ENCODE results near the gene SLC17A4.
"Not testable (repeated sequence)": the region's sequence is repeated elsewhere in the genome, so short reads cannot be mapped to it uniquely, and the experiment has no call there.

SLC17A4 gene, protein sequence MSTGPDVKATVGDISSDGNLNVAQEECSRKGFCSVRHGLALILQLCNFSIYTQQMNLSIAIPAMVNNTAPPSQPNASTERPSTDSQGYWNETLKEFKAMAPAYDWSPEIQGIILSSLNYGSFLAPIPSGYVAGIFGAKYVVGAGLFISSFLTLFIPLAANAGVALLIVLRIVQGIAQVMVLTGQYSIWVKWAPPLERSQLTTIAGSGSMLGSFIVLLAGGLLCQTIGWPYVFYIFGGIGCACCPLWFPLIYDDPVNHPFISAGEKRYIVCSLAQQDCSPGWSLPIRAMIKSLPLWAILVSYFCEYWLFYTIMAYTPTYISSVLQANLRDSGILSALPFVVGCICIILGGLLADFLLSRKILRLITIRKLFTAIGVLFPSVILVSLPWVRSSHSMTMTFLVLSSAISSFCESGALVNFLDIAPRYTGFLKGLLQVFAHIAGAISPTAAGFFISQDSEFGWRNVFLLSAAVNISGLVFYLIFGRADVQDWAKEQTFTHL

DNA sequence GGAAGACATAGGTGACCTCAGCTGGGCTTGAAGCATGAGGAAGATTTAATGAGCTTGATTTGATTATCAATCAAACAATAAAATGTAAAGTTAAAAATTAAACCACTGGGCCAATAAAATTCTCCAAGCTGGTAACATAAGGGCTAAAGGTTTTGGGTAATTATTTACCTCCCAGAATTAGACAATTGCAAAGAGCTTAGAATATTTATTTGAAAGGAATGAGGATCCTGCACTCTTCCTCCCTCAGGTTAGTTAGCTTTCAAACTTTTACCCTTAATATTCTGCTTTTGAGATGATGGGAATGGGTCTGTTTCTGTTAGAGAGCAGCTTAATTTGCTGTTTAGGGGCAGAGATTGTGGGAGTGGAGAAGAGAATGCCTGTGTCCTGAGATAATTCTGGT, at the start of gene SLC17A4:
TSS of gene SLC17A4 (plus strand) at position 208 of the 400 bp plus-strand sequence. CDS start 7,221 bp downstream, outside the sequence.
- no peak for DNase-seq

DNA sequence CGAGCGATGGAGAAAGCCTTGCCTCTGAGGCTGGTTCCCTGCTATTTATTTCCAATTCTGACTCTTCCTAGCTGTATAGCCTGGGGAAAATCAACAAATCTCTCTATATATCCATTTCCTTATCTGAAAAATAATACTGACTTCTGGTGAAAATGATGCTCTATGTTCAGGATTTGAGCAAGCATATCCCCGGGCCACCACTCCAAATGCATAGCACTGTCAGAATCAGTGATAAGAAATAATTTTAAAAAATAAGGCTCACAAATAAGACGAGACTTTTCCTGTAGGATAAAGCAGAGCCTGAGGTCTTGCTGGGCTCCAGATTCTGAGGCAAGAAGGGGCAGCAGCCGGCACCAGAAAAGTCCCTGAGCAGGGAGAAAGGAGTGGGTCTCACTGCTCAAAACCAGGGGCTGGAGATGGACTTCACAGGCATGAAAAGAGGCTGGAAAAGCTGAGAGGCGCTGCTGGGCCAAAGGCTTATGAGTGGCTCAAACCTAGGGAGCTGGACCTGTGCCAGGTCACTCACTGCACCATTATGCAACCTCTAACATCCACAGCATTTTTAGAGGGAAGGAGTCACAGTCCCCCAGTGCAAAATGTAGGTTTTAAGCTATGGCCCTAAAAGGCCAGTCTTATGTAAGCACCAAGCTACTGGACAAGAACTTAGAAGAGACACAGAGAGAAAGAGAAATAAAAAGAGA, 48.1 kb upstream of the SLC17A4 start:
- DNase-seq: peak; percentile 56

- no peak for DNase-seq
These were observed 44.8 kb upstream of the SLC17A4 start for GRCh38 chr6:25709761-25710160.

DNA sequence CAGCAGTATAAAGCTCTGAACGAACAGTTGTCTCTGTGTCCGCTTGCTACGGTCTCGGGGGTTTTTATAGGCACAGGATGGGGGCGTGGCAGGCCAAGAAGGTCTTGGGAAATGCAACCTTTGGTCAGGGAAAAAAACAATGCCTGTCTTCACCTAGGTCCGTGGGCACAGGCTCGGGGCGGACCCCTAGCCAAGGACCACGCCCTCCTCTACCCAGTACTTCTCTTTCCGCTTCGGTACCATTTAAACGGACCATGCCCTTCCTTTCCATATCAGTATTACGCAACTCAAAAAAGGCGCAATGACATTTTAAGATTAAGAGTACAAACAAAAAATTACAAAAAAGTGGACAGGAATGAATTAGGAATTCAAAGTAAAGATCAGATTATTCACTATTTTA, 44.3 kb upstream of the SLC17A4 start:
- DNase-seq: no peak

- no peak for DNase-seq
These were observed 40.7 kb upstream of the SLC17A4 start for GRCh38 chr6:25713824-25714223.

- DNase-seq: no peak
These were observed 39.8 kb upstream of the SLC17A4 start for GRCh38 chr6:25714765-25715164.

DNA sequence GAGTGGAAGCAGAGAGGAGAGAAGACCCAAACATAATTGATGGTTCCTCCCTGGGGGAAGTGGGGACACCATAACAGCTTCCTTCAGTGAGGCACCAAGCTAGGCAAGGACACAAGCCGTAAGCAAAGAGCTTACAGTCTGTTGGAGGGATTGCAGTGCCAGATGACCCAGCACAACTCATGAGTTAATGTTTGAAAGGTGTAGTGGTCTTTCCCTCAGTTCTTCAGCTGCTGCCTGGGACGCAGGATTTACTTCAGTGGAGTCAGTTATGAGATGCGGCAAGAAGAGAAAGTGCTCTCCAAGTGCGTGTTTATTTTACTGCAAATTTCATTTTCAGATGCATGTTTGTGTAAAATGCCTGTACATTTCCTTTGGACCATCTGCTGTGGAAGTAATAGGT, 38.7 kb upstream of the SLC17A4 start:
- DNase-seq: no peak

GRCh38 chr6:25717866-25718740, 36.4 kb upstream of the SLC17A4 start:
- peak; percentile 43 for DNase-seq

DNA sequence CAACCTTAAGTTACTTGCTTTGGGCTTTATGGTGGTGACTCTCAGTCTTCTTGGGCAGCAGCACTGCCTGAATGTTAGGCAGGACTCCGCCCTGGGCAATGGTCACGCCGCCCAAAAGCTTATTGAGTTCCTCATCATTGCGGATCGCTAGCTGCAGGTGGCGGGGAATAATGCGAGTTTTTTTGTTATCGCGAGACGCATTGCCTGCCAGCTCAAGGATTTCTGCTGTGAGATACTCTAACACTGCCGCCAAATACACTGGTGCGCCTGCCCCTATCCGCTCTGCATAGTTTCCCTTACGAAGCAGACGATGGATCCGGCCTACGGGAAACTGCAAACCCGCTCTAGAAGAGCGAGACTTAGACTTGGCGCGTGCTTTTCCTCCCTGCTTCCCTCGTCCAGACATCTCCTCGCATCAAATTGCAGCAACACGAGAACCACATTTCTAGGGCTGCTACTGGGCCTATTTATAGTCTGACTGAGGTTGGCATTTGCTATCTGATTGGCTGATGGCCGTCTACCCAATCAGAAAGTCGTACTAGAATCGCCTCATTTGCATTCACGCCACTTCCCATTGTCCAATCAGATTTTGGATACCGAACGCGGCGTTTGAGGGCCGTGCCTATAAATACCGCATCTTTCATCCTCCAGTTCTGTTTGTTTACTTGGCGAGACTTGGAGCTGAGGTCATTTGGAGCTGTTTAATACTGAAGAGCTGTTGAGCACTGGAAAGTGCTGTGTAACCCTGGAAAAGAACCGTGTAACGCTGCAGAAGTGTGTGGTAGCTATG, 28.2 kb upstream of the SLC17A4 start:
- no peak for DNase-seq

- no peak for DNase-seq
These were observed 27.5 kb upstream of the SLC17A4 start for GRCh38 chr6:25727028-25727427.

- DNase-seq: no peak
These were observed 23.6 kb upstream of the SLC17A4 start for GRCh38 chr6:25730907-25731306.

GRCh38 chr6:25731721-25732120, 22.8 kb upstream of the SLC17A4 start:
- DNase-seq: no peak

GRCh38 chr6:25732468-25733198, 21.9 kb upstream of the SLC17A4 start:
- DNase-seq: no peak

DNA sequence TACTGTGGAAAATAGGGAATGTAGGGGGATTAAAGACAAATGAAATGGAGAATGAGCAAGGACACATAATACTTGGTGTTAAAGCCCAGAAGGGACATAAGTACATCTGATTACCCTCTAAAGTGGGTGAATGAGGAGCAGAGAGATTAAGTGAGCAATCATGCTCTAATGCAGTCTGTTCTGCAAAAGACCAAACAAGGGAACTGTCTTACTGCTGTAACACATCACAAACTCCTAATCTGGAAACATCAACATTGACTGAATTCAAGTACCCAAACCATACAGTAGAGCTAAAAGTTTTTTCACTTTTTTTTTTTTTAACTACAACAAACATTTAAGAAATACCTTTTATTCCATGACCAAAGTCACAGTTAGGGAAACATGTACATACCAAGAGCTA, 19.3 kb upstream of the SLC17A4 start:
- no peak for DNase-seq

DNA sequence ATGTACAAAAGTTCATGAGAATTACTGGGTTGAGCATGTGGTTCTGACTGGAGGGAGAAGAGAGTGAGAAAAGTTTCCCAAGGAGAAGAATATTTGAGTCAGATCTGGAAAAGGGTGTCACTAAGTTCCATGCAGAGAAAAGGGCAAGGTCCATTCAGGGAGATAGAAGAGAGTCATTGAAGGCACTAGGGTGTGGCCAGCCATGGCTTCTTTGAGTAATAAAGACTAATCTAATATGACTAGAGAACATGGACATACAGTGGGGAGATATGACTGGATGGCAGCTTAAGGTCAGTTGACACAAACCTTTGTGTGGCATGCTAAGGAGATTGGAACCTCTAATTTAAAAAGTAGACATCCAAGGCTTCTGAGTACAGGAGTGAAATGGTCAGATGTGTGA, 10.7 kb upstream of the SLC17A4 start:
- no peak for DNase-seq

DNA sequence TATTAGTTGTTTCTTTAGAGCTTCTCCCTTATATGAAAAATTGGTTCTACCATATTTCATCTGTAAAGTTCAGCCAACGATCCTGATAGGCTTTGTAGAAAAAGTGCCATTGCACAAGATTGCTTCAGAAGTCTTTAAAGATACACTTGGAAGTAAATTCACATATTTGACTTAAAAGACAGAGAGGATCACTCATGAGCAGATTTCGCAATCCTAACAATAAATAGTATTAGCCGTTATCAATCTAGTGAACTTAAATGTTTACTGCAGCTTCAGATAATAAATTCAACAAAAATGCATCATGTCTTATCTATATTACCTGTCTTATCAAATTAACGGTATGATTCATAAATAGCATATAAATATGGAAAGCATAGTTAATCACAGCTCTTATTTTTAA, 8.7 kb upstream of the SLC17A4 start:
- no peak for DNase-seq

GRCh38 chr6:25746968-25747367, 7.6 kb upstream of the SLC17A4 start:
- DNase-seq: no peak

GRCh38 chr6:25747477-25747876, 7.1 kb upstream of the SLC17A4 start:
- peak; percentile 50 for DNase-seq

DNA sequence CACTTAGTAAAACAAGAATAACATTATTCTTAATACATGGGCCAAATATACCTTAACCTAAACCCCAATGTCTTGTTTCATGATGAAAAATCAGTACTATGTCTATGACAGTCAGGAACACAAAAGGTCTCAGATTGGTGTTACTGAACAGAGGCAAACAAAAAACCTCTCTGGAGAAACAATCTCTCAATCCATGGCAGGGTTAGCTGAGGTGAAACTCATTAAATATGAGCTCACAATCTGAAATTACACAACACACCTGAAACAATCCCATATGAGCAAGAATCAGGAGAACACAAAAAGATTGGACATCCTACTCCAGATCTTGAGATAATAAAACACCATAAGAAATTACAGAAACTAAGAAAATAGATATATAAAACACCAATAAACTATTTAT, 6.5 kb upstream of the SLC17A4 start:
- no peak for DNase-seq

DNA sequence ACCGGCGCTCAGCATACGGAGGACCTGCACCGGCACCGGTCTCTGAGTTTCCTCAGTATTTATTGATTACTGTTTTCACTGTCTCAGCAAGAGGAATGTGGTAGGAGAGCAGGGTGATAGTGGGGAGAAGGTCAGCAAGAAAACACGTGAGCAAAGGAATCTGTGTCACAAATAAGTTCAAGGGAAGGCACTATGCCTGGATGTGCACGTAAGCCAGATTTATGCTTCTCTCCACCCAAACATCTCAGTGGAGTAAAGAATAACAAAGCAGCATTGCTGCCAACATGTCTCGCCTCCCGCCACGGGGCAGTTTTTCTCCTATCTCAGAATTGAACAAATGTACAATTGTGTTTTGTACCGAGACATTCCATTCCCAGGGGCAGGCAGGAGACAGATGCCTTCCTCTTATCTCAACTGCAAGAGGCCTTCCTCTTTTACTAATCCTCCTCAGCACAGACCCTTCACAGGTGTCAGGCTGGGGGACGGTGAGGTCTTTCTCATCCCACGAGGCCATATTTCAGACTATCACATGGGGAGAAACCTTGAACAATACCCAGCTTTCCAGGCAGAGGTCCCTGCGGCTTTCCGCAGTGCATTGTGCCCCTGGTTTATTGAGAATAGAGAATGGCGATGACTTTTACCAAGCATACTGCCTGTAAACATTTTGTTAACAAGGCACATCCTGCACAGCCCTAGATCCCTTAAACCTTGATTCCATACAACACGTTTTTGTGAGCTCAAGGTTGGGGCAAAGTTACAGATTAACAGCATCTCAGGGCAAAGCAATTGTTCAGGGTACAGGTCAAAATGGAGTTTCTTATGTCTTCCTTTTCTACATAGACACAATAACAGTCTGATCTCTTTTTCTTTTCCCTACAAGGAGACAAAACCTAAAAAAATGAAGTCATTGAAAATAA, 5.7 kb upstream of the SLC17A4 start:
- DNase-seq: not testable (repeated sequence)

Measured in MV-4-11 (cell line).